HCT116 (cell line): ENCODE measurements around the gene SERTAD1. TPM values are rescaled to one million over a fixed set of nuclear protein-coding genes. Genes with fewer than 3 reads are reported as not detected.

Experiments used
- ATAC-seq: fragments of 200-7000 bp; cut with Tn5 transposase; 2 replicates; pipeline ENCODE4 v1.9.1; 2020; ENCODE audit warnings: mild to moderate bottlenecking, moderate library complexity
- BruUV-seq: library from RNA; stranded (reverse); fragments of 400-500 nt; replicated peaks from 2 replicates; lab custom pipeline; 2021; lab: Mats Ljungman, UMichigan
- CTCF ChIA-PET: fragments of 300-600 bp; sonication (Branson Sonifier 250); formaldehyde crosslinking; loops from one replicate; lab custom pipeline; 2021; ENCODE audit warnings: antibody characterized with exemption; lab: Charles Lee
- POLR2A ChIA-PET: fragments of 300-600, 350-600 bp; sonication (Branson Sonifier 250); formaldehyde crosslinking; loops from one replicate; lab custom pipeline; 2021; ENCODE audit warnings: antibody characterized with exemption; lab: Charles Lee
- RAD21 ChIA-PET, 2 experiments: fragments of 300-600 bp; sonication (Branson Sonifier 250); formaldehyde crosslinking; loops; one replicate each; lab custom pipeline; 2023; ENCODE audit warnings: low total read pairs in 2 of 2; ENCODE audit not compliant: uncharacterized antibody in 2 of 2, unreplicated experiment in 2 of 2, low non-redundant PET in 1 of 2; lab: Charles Lee
- DNase-seq: peaks from one replicate; pipeline ENCODE4 v3.0.0-alpha.2; 2010; ENCODE audit warnings: low read depth, low spot score
- H2AFZ ChIP-seq: fragments of 200-600 bp; shearing (Covaris generic), sonication (generic); 2 replicates; pipeline ENCODE4 v1.6.1; 2017; ENCODE audit warnings: low read depth, mixed run types, mixed read lengths, antibody characterized with exemption, low read length; ENCODE audit not compliant: poor library complexity, severe bottlenecking
- H3K27ac ChIP-seq: 2 replicates; pipeline ENCODE4 v1.5.1; 2012; ENCODE audit warnings: low read depth, low read length
- H3K27me3 ChIP-seq: fragments of 200-600 bp; sonication (generic); 2 replicates; pipeline ENCODE4 v1.6.1; 2016; ENCODE audit warnings: mixed run types, low read length, mixed read lengths; ENCODE audit not compliant: insufficient read depth
- H3K36me3 ChIP-seq, 2 experiments: fragments of 200-500 bp in 1 of 2; fragments of 200-600 bp in 1 of 2; sonication (Bioruptor generic) in 1 of 2; sonication (generic) in 1 of 2; 2 replicates each; pipeline versions ENCODE4 v1.5.1 to v1.6.1; 2014 to 2016; ENCODE audit warnings: low read length in 2 of 2, inconsistent platforms in 1 of 2, mixed read lengths in 1 of 2, mixed run types in 1 of 2; ENCODE audit not compliant: insufficient read depth in 2 of 2, control insufficient read depth in 1 of 2
- H3K4me1 ChIP-seq, 2 experiments: fragments of 200-600 bp in 1 of 2; sonication (generic) in 1 of 2; 2 replicates each; pipeline versions ENCODE4 v1.5.1 to v1.6.1; 2012 to 2017; ENCODE audit warnings: low read length in 2 of 2, inconsistent platforms in 1 of 2, mild to moderate bottlenecking in 1 of 2, mixed read lengths in 1 of 2, mixed run types in 1 of 2, moderate library complexity in 1 of 2; ENCODE audit not compliant: insufficient read depth in 2 of 2, control insufficient read depth in 1 of 2
- H3K4me2 ChIP-seq: fragments of 200-600 bp; sonication (generic); 2 replicates; pipeline ENCODE4 v1.6.1; 2017; ENCODE audit warnings: mixed run types, low read length, mixed read lengths
- H3K4me3 ChIP-seq, 2 experiments: fragments of 200-600 bp in 1 of 2; sonication (generic) in 1 of 2; replicated peaks in 1 of 2; 2 replicates each; pipeline ENCODE4 v1.5.1; 2011 to 2016; ENCODE audit warnings: low read length in 2 of 2, control low read depth in 1 of 2, low read depth in 1 of 2, mild to moderate bottlenecking in 1 of 2, mixed read lengths in 1 of 2, mixed run types in 1 of 2
- H3K79me2 ChIP-seq: fragments of 200-600 bp; sonication (generic); 2 replicates; pipeline ENCODE4 v1.6.1; 2017; ENCODE audit warnings: mild to moderate bottlenecking, mixed run types, low read length, moderate library complexity, mixed read lengths; ENCODE audit not compliant: insufficient read depth
- H3K9ac ChIP-seq: fragments of 200-600 bp; sonication (generic); 2 replicates; pipeline ENCODE4 v1.6.1; 2016; ENCODE audit warnings: low read length, mixed read lengths
- H3K9me2 ChIP-seq: fragments of 200-600 bp; sonication (generic), shearing (Covaris generic); 2 replicates; pipeline ENCODE4 v1.6.1; 2017; ENCODE audit warnings: mixed run types, mild to moderate bottlenecking, moderate library complexity; ENCODE audit not compliant: insufficient read depth
- H3K9me3 ChIP-seq, 2 experiments: fragments of 200-500 bp in 1 of 2; fragments of 200-600 bp in 1 of 2; sonication (Bioruptor generic) in 1 of 2; sonication (generic) in 1 of 2; 2 replicates each; pipeline ENCODE4 v1.6.1; 2014 to 2017; ENCODE audit warnings: low read length in 2 of 2, mixed read lengths in 2 of 2, inconsistent platforms in 1 of 2, low read depth in 1 of 2, mild to moderate bottlenecking in 1 of 2, mixed run types in 1 of 2, moderate library complexity in 1 of 2; ENCODE audit not compliant: control insufficient read depth in 1 of 2, insufficient read depth in 1 of 2
- H4K20me1 ChIP-seq: fragments of 200-600 bp; sonication (generic), shearing (Covaris generic); 2 replicates; pipeline ENCODE4 v1.6.1; 2017; ENCODE audit warnings: mixed run types, mild to moderate bottlenecking, moderate library complexity; ENCODE audit not compliant: insufficient read depth
- ATF3 ChIP-seq: IDR thresholded peaks from 2 replicates; pipeline ENCODE4 v1.6.1; 2012
- CBX3 ChIP-seq: IDR thresholded peaks from 2 replicates; pipeline ENCODE4 v1.6.1; 2012; ENCODE audit warnings: low read depth
- ELF1 ChIP-seq: IDR thresholded peaks from 2 replicates; pipeline ENCODE4 v1.6.1; 2012; ENCODE audit warnings: low read depth, borderline replicate concordance
- FOSL1 ChIP-seq: IDR thresholded peaks from 2 replicates; pipeline ENCODE4 v1.6.1; 2012; ENCODE audit warnings: low read depth
- JUND ChIP-seq: IDR thresholded peaks from 2 replicates; pipeline ENCODE4 v1.6.1; 2012
- MAX ChIP-seq: IDR thresholded peaks from 2 replicates; pipeline ENCODE4 v1.6.1; 2012
- POLR2A ChIP-seq: IDR thresholded peaks from 2 replicates; pipeline ENCODE4 v1.7.0; 2011; ENCODE audit warnings: borderline replicate concordance; ENCODE audit not compliant: insufficient read depth, insufficient read length; ENCODE audit errors: extremely low read depth
- POLR2AphosphoS5 ChIP-seq: IDR thresholded peaks from 2 replicates; pipeline ENCODE4 v1.6.1; 2011; ENCODE audit warnings: mild to moderate bottlenecking, low read depth, low read length, moderate library complexity
- RAD21 ChIP-seq: IDR thresholded peaks from 2 replicates; pipeline ENCODE4 v1.6.1; 2012; ENCODE audit warnings: low read depth, mild to moderate bottlenecking
- REST ChIP-seq: IDR thresholded peaks from 2 replicates; pipeline ENCODE4 v1.6.1; 2012; ENCODE audit warnings: low read depth
- SIN3A ChIP-seq: IDR thresholded peaks from 2 replicates; pipeline ENCODE4 v1.6.1; 2012; ENCODE audit warnings: low read depth
- SP1 ChIP-seq: IDR thresholded peaks from 2 replicates; pipeline ENCODE4 v1.6.1; 2012; ENCODE audit warnings: low read depth
- YY1 ChIP-seq: IDR thresholded peaks from 2 replicates; pipeline ENCODE4 v1.6.1; 2011; ENCODE audit warnings: low read length, low read depth, moderate library complexity, mild to moderate bottlenecking; ENCODE audit not compliant: insufficient replicate concordance; ENCODE audit errors: extremely low read depth
- ZBTB33 ChIP-seq: IDR thresholded peaks from 2 replicates; pipeline ENCODE4 v1.6.1; 2011; ENCODE audit warnings: mild to moderate bottlenecking, low read length, moderate library complexity; ENCODE audit not compliant: insufficient replicate concordance; ENCODE audit errors: extremely low read depth
- ZFX ChIP-seq: fragments of 450-650 bp; IDR thresholded peaks from 2 replicates; pipeline ENCODE4 v1.6.1; 2017
- ZNF274 ChIP-seq: fragments of 200-500 bp; sonication (Bioruptor generic); IDR thresholded peaks from 2 replicates; pipeline ENCODE4 v1.6.1; 2014; ENCODE audit warnings: mild to moderate bottlenecking, low read depth, low read length, inconsistent platforms
- intact Hi-C: fragments of 100-400 bp; cut with micrococcal nuclease; formaldehyde crosslinking; loops from 2 replicates; pipeline ENCODE4 v1.10.0; 2022
- total RNA-seq: library from RNA; stranded (reverse); gene quantifications from one replicate; pipeline ENCODE4 v1.2.1, GENCODE V29; 2021; ENCODE audit not compliant: unreplicated experiment

The SERTAD1 gene
- total RNA-seq, 1 experiment from 2014 or later: 30.3 TPM

- no peak for TF ChIP-seq ZBTB33
Observed at GRCh38 chr19:40424637-40425449, 949 bp downstream of the SERTAD1 start (continued).

- H3K9me3 ChIP-seq: no peaks in the 10 kb centered on the region
- RAD21 ChIA-PET: no interaction called here
- DNase-seq: no peak
- BruUV-seq: no TSS peak
- H3K9me2 ChIP-seq: no peaks in the 10 kb centered on the region
- no peaks in the 10 kb centered on the region for H3K27me3 ChIP-seq
- peaks cover 5 to 13% of the 10 kb centered on the region in 2 experiments; a peak in 2 of 4 replicates for H3K36me3 ChIP-seq
- POLR2A ChIA-PET: interaction anchor here (1.6 to 2.2 kb wide), 2 partner anchors 19 to 20 kb away, joined by 4 to 6 read pairs; partner anchors contain the start of gene SERTAD3
- peaks cover 35% of the 10 kb centered on the region for H3K79me2 ChIP-seq
- peak overlapping the region; percentile 98; the same call in 1 of the 2 replicates for H3K27ac ChIP-seq
- ATAC-seq: no peak
- H2AFZ ChIP-seq: no peak overlapping the region
- intact Hi-C loops: loop anchor here (5.0 kb wide), 1 partner anchor 178 kb away; the partner anchor contains the start of gene LTBP4
- CTCF ChIA-PET: no interaction called here
- peak overlapping the region; percentile 80 for H3K9ac ChIP-seq
- H3K4me3 ChIP-seq: peak overlapping the region; percentile 65 to 84
- peaks cover 28 to 69% of the 10 kb centered on the region in 2 experiments for H3K4me1 ChIP-seq
- H4K20me1 ChIP-seq: no peaks in the 10 kb centered on the region
- H3K4me2 ChIP-seq: peak overlapping the region; percentile 95
- no peak for TF ChIP-seq POLR2AphosphoS5
- no peak for TF ChIP-seq SIN3A
- no peak for TF ChIP-seq ZNF274
- TF ChIP-seq MAX: no peak
- TF ChIP-seq SP1: no peak
- no peak for TF ChIP-seq RAD21
- no peak for TF ChIP-seq ZBTB33
- no peak for TF ChIP-seq FOSL1
- TF ChIP-seq YY1: no peak
- no peak for TF ChIP-seq ELF1
- TF ChIP-seq ZFX: no peak
- TF ChIP-seq JUND: no peak
- TF ChIP-seq POLR2A: no peak
- TF ChIP-seq ATF3: no peak
- no peak for TF ChIP-seq CBX3
- no peak for TF ChIP-seq REST
Observed at GRCh38 chr19:40423938-40424337, 1.9 kb downstream of the SERTAD1 start.
